GM23338 (cell line): ENCODE results near the gene ADGRL3. TPM values are rescaled to one million over a fixed set of nuclear protein-coding genes. Genes with fewer than 3 reads are reported as not detected.

Source experiments
- CREB1 ChIP-seq: fragments of 250-450 bp; sonication (Bioruptor Pico); IDR thresholded peaks from 2 replicates; pipeline ENCODE4 v1.5.0; 2020; ENCODE audit warnings: low read depth, mild to moderate bottlenecking, moderate library complexity
- EZH2phosphoT487 ChIP-seq: fragments of 200-600 bp; sonication (generic); IDR thresholded peaks from one replicate; pipeline ENCODE4 v1.8.1; 2018; ENCODE audit warnings: antibody characterized with exemption; ENCODE audit not compliant: unreplicated experiment
- JUNB ChIP-seq: IDR thresholded peaks from one replicate; pipeline ENCODE4 v1.6.1; 2016; ENCODE audit warnings: antibody characterized with exemption; ENCODE audit not compliant: unreplicated experiment
- POLR2AphosphoS5 ChIP-seq: IDR thresholded peaks from 2 replicates; pipeline ENCODE4 v1.6.1; 2016; ENCODE audit warnings: antibody characterized with exemption, low read depth
- polyA plus RNA-seq: library from polyadenylated mRNA; unstranded; fragments of >200 nt; fragmentation: Nextera tagmentation; extraction: Ambion mirVana; gene quantifications from 2 replicates; pipeline ENCODE4 v1.2.1, GENCODE V29; 2016
- total RNA-seq: library from RNA; depleted of rRNA; stranded (reverse); fragments of >200 nt; shearing (Covaris generic); gene quantifications from 2 replicates; pipeline ENCODE4 v1.2.3, GENCODE V29; 2014
- TF ChIP-seq, protein P1 (sequence below): fragments of 250-450 bp; sonication (Bioruptor Pico); IDR thresholded peaks from 2 replicates; pipeline ENCODE4 v1.5.0; 2020; ENCODE audit warnings: mild to moderate bottlenecking, moderate library complexity
- TF ChIP-seq, protein P2 (sequence below), 2 experiments: fragments of 200-600 bp in 1 of 2; sonication (generic) in 1 of 2; conservative IDR thresholded peaks; 2 replicates each; pipeline versions ENCODE4 v1.5.1 to v1.6.1; 2016 to 2017; ENCODE audit warnings: antibody characterized with exemption in 2 of 2, low read depth in 2 of 2, mild to moderate bottlenecking in 2 of 2, moderate library complexity in 1 of 2
- TF ChIP-seq, protein P3 (sequence below): IDR thresholded peaks from one replicate; pipeline ENCODE4 v1.6.1; 2018; ENCODE audit warnings: antibody characterized with exemption; ENCODE audit not compliant: unreplicated experiment

Gene ADGRL3
- total and polyA plus RNA-seq, 2 experiments from 2014 or later: 9.7 to 16.5 TPM

GRCh38 chr4:61693520-61693919 lies 493.4 kb downstream of the ADGRL3 start (continued):
- TF ChIP-seq, protein P1, sequence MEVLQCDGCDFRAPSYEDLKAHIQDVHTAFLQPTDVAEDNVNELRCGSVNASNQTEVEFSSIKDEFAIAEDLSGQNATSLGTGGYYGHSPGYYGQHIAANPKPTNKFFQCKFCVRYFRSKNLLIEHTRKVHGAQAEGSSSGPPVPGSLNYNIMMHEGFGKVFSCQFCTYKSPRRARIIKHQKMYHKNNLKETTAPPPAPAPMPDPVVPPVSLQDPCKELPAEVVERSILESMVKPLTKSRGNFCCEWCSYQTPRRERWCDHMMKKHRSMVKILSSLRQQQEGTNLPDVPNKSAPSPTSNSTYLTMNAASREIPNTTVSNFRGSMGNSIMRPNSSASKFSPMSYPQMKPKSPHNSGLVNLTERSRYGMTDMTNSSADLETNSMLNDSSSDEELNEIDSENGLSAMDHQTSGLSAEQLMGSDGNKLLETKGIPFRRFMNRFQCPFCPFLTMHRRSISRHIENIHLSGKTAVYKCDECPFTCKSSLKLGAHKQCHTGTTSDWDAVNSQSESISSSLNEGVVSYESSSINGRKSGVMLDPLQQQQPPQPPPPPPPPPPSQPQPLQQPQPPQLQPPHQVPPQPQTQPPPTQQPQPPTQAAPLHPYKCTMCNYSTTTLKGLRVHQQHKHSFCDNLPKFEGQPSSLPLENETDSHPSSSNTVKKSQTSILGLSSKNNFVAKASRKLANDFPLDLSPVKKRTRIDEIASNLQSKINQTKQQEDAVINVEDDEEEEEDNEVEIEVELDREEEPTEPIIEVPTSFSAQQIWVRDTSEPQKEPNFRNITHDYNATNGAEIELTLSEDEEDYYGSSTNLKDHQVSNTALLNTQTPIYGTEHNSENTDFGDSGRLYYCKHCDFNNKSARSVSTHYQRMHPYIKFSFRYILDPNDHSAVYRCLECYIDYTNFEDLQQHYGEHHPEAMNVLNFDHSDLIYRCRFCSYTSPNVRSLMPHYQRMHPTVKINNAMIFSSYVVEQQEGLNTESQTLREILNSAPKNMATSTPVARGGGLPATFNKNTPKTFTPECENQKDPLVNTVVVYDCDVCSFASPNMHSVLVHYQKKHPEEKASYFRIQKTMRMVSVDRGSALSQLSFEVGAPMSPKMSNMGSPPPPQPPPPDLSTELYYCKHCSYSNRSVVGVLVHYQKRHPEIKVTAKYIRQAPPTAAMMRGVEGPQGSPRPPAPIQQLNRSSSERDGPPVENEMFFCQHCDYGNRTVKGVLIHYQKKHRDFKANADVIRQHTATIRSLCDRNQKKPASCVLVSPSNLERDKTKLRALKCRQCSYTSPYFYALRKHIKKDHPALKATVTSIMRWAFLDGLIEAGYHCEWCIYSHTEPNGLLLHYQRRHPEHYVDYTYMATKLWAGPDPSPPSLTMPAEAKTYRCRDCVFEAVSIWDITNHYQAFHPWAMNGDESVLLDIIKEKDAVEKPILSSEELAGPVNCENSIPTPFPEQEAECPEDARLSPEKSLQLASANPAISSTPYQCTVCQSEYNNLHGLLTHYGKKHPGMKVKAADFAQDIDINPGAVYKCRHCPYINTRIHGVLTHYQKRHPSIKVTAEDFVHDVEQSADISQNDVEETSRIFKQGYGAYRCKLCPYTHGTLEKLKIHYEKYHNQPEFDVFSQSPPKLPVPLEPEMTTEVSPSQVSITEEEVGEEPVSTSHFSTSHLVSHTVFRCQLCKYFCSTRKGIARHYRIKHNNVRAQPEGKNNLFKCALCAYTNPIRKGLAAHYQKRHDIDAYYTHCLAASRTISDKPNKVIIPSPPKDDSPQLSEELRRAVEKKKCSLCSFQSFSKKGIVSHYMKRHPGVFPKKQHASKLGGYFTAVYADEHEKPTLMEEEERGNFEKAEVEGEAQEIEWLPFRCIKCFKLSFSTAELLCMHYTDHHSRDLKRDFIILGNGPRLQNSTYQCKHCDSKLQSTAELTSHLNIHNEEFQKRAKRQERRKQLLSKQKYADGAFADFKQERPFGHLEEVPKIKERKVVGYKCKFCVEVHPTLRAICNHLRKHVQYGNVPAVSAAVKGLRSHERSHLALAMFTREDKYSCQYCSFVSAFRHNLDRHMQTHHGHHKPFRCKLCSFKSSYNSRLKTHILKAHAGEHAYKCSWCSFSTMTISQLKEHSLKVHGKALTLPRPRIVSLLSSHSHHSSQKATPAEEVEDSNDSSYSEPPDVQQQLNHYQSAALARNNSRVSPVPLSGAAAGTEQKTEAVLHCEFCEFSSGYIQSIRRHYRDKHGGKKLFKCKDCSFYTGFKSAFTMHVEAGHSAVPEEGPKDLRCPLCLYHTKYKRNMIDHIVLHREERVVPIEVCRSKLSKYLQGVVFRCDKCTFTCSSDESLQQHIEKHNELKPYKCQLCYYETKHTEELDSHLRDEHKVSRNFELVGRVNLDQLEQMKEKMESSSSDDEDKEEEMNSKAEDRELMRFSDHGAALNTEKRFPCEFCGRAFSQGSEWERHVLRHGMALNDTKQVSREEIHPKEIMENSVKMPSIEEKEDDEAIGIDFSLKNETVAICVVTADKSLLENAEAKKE (CRISPR knock-in tag): no peak
- no peak for TF ChIP-seq POLR2AphosphoS5
- TF ChIP-seq, protein P2, sequence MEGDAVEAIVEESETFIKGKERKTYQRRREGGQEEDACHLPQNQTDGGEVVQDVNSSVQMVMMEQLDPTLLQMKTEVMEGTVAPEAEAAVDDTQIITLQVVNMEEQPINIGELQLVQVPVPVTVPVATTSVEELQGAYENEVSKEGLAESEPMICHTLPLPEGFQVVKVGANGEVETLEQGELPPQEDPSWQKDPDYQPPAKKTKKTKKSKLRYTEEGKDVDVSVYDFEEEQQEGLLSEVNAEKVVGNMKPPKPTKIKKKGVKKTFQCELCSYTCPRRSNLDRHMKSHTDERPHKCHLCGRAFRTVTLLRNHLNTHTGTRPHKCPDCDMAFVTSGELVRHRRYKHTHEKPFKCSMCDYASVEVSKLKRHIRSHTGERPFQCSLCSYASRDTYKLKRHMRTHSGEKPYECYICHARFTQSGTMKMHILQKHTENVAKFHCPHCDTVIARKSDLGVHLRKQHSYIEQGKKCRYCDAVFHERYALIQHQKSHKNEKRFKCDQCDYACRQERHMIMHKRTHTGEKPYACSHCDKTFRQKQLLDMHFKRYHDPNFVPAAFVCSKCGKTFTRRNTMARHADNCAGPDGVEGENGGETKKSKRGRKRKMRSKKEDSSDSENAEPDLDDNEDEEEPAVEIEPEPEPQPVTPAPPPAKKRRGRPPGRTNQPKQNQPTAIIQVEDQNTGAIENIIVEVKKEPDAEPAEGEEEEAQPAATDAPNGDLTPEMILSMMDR (conservative IDR thresholded peaks at IDR 0.05; ENCODE audit: low read depth in 2 of 2): no peak
- no peak for TF ChIP-seq CREB1 (CRISPR knock-in tag)
- TF ChIP-seq EZH2phosphoT487: no peak
- TF ChIP-seq JUNB: no peak
- TF ChIP-seq, protein P3, sequence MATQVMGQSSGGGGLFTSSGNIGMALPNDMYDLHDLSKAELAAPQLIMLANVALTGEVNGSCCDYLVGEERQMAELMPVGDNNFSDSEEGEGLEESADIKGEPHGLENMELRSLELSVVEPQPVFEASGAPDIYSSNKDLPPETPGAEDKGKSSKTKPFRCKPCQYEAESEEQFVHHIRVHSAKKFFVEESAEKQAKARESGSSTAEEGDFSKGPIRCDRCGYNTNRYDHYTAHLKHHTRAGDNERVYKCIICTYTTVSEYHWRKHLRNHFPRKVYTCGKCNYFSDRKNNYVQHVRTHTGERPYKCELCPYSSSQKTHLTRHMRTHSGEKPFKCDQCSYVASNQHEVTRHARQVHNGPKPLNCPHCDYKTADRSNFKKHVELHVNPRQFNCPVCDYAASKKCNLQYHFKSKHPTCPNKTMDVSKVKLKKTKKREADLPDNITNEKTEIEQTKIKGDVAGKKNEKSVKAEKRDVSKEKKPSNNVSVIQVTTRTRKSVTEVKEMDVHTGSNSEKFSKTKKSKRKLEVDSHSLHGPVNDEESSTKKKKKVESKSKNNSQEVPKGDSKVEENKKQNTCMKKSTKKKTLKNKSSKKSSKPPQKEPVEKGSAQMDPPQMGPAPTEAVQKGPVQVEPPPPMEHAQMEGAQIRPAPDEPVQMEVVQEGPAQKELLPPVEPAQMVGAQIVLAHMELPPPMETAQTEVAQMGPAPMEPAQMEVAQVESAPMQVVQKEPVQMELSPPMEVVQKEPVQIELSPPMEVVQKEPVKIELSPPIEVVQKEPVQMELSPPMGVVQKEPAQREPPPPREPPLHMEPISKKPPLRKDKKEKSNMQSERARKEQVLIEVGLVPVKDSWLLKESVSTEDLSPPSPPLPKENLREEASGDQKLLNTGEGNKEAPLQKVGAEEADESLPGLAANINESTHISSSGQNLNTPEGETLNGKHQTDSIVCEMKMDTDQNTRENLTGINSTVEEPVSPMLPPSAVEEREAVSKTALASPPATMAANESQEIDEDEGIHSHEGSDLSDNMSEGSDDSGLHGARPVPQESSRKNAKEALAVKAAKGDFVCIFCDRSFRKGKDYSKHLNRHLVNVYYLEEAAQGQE: no peak
